ENCODE results near the gene BPIFB4.

Gene BPIFB4

DNA sequence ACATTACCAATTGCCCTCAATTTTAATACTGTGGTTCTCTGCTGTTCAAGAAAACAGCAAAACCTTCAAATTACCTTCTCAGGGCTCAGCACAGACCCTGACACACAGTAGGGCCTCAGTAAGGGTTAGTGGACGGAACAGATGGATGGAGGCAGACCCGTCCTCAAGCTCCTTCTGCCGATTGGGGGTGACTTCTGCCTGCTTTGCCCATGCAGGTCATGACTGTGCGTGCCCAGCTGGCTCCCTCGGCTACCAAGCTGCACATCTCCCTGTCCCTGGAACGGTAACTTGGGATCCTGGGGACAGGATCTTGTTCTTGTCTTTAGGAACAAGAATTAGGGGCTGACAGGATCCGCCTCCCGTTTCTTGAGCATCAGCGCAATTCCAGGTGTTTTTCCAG lies 9.8 kb upstream of the BPIFB4 start:
- H3K27ac Mint-ChIP-seq: no peak overlapping the region
- H3K4me1 Mint-ChIP-seq (ENCODE audit: low read depth): peaks cover 8% of the 10 kb centered on the region

DNA sequence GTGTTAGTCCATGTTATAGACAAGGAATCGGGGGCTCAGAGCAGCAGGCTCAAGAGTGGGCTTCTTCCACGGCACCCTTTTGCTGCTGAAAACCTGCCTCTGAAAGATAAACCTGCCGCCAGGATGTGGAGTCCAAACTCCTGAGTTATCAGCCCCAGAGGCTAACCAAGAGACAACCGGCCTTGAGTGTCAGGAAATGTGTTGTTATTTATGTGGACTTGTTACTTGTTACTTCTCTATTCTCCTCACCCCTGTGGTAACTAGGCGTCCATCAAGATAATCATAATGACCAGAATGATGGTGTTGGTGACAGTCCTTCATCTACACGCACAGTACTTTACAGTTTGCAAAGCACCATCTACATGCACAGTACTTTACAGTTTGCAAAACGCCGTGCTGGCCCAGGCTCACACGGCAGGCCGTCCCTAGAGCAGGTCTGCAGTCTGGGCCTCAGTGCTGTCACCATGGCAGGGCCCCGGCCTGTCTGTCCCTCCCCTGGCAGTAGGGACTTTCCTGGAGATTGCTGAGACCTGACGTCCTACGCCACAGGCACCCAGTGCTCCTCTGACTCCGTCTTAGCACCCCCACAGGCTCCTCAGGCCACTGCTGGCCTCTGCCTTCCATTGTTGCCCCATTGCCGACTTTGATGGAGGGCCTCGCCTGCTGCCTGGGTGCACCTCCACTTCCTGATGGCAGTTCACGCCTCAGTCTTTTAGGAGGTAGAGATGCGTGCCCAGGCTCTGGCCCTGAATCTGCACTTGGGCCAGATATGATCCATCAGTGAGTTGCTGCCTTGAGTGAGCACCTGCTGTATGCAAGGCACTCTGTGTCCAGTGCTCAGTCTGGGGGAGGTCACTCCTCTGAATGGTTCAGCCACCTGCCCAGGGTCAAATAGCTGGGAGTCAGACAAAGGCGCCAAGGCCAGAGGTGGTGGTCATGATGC lies 9.1 kb upstream of the BPIFB4 start:
- no peaks in the 10 kb centered on the region for H3K27me3 Mint-ChIP-seq
- DNase-seq: no peak
- H3K27ac Mint-ChIP-seq: no peak overlapping the region
- H3K36me3 Mint-ChIP-seq (ENCODE audit: low read depth): no peaks in the 10 kb centered on the region
- no peaks in the 10 kb centered on the region for H3K9me3 Mint-ChIP-seq
- H3K4me3 Mint-ChIP-seq: no peak overlapping the region
- H3K4me1 Mint-ChIP-seq (ENCODE audit: low read depth): peaks cover 8% of the 10 kb centered on the region

More for the DNA sequence above, 9.8 kb upstream of the BPIFB4 start:
- H3K9me3 Mint-ChIP-seq: no peaks in the 10 kb centered on the region
- no peaks in the 10 kb centered on the region for H3K36me3 Mint-ChIP-seq (ENCODE audit: low read depth)
- no peak overlapping the region for H3K4me3 Mint-ChIP-seq
- DNase-seq: no peak
- no peaks in the 10 kb centered on the region for H3K27me3 Mint-ChIP-seq

DNA sequence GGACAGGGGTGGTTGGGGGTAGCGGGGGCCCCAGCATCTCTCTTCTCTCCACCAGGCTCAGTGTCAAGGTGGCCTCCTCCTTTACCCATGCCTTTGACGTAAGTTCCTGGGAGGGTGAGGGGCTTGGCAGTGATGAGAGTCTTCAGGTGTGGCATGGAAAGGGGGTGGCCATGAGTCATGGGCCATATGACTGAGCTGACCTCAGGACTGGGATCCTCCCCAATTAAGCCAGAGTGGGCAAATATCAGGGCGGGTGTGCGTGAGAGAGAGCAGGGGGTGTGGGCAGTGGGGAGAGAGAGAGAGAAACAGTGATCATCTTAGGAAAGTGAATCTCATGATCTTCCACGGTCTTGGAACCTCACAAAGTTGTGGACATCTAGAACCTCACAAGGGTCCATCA lies 8.2 kb upstream of the BPIFB4 start:
- H3K9me3 Mint-ChIP-seq: no peaks in the 10 kb centered on the region
- H3K36me3 Mint-ChIP-seq (ENCODE audit: low read depth): no peaks in the 10 kb centered on the region

DNA sequence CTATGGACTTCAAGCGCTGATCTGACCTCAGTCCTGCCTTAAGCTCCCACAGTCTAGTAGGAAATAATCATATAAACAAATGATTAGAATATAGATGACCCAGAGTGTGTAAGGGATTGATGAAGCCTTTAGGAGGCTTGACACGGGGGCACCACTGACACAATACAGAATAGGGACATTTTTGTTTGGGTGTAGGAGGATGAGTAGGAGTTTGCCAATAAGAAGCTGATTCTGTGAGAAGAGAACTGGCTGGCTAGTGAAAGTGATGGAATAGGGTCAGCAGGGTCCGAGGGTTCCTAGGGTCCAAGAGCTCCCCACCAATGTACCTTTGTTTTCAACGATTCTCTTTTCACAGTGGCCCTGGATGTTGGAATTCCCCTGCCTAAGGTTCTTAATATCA lies 7.1 kb upstream of the BPIFB4 start:
- H3K9me3 Mint-ChIP-seq: no peaks in the 10 kb centered on the region
- DNase-seq: no peak
- no peaks in the 10 kb centered on the region for H3K27me3 Mint-ChIP-seq
- H3K27ac Mint-ChIP-seq: no peak overlapping the region
- peaks cover 8% of the 10 kb centered on the region for H3K4me1 Mint-ChIP-seq (ENCODE audit: low read depth)
- H3K4me3 Mint-ChIP-seq: no peak overlapping the region
- no peaks in the 10 kb centered on the region for H3K36me3 Mint-ChIP-seq (ENCODE audit: low read depth)

More for the DNA sequence above, 8.2 kb upstream of the BPIFB4 start:
- Mint-ChIP-seq H3K4me1 (ENCODE audit: low read depth) (peaks cover 8% of the 10 kb centered on the region), H3K27ac (no peak overlapping the region), H3K4me3 (no peak overlapping the region), H3K27me3 (no peaks in the 10 kb centered on the region)
- no peak for DNase-seq

DNA sequence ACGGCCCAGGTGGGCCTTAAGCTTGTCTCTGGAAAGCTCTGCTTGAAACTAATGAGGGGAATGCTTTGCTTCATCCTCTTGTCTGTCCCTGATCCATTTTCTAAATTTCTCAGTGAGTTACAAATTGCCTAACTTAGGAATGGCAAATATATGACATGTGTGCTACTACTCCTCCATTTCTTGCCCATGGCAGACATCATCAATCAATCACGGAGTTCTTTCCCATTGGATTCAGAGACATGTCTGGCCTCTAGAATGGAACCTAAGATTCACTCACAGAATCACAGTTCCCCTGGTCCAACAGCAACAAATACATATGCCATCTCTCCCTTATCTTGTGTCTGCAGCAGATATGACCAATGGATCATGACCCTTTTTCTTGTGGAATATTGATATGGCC lies 6.6 kb upstream of the BPIFB4 start:
- Mint-ChIP-seq H3K4me1 (ENCODE audit: low read depth) (peaks cover 7% of the 10 kb centered on the region), H3K9me3 (no peaks in the 10 kb centered on the region), H3K27me3 (no peaks in the 10 kb centered on the region), H3K4me3 (no peak overlapping the region), H3K27ac (no peak overlapping the region), H3K36me3 (ENCODE audit: low read depth) (no peaks in the 10 kb centered on the region)
- no peak for DNase-seq

DNA sequence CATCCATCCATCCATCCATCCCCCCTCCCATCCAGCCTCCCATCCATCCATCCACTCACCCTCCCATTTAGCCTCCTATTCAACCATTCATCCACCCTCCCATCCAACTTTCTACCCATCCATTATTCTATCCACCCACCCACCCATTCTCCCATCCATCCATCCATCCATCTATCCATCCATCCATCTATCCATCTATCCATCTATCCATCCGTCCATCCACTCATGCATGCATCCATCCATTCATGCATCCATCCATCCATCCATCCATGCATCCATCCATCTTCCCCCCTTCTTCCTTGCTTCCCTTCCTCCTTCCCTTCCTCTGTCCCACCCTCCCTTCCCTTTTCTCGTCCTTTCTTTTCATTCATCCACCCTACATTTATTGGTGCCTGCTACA lies 4.8 kb upstream of the BPIFB4 start:
- H3K4me3 Mint-ChIP-seq: no peak overlapping the region
- no peak overlapping the region for H3K27ac Mint-ChIP-seq
- no peaks in the 10 kb centered on the region for H3K4me1 Mint-ChIP-seq (ENCODE audit: low read depth)
- H3K36me3 Mint-ChIP-seq (ENCODE audit: low read depth): no peaks in the 10 kb centered on the region
- no peak for DNase-seq
- H3K27me3 Mint-ChIP-seq: no peaks in the 10 kb centered on the region
- no peaks in the 10 kb centered on the region for H3K9me3 Mint-ChIP-seq

DNA sequence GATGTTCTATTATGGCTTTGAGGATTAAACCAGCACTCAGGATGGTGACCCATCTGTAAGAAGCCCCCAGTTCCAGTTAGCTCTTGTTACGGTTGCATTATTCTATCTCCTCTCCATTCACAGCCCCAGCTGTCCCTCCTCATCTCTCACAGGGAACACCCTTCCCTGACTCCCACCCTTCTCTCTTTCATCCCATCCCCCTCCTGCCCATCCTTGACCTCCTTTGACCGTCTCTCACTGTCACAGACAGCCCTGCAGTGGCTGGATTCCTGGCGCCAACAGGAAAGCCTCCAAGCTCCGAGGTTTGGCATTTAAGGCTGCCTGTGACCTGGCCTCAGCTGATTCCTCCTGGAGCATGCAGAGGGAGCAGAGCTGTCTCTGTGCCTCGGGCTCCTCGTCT lies 4.2 kb upstream of the BPIFB4 start:
- no peak overlapping the region for H3K27ac Mint-ChIP-seq
- no peaks in the 10 kb centered on the region for H3K9me3 Mint-ChIP-seq
- H3K4me1 Mint-ChIP-seq (ENCODE audit: low read depth): no peaks in the 10 kb centered on the region
- H3K36me3 Mint-ChIP-seq (ENCODE audit: low read depth): no peaks in the 10 kb centered on the region
- no peak overlapping the region for H3K4me3 Mint-ChIP-seq
- no peak for DNase-seq
- no peaks in the 10 kb centered on the region for H3K27me3 Mint-ChIP-seq

DNA sequence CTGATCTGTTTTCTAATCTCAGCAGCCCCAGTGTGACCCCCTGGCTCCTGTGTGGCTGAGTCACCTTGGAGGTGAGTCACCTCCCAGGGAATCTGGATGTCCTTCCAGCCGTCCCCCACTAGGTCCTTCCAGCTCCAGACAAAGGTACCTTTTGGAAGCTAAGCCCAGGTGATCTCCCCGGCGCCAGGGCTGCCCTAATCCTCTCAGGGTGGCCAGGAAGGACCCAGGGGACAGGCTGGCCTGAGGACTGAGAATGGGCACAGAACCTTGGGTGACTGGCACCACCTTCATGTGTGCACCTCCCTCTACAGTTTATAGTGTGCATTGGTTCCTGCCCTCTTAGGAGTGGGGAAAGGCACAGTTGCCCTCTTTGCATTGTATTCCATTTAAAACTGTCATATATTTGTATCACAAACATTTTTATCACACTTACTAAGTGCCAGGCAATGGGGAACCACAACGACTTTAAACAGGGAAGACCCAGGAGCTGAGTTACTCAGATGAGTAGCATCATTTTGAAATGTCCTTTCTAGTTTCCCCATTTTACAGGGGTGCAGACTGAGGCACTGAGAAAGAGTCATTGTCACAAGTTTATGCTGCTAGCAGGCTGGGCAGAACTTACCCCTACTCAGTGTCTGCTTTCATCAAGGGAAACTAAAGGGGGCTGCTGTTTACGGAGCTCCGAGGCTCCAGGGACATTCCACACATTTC lies 2.6 kb upstream of the BPIFB4 start:
- Mint-ChIP-seq H3K9me3 (no peaks in the 10 kb centered on the region), H3K4me1 (ENCODE audit: low read depth) (no peaks in the 10 kb centered on the region), H3K27ac (no peak overlapping the region), H3K27me3 (no peaks in the 10 kb centered on the region), H3K4me3 (no peak overlapping the region), H3K36me3 (ENCODE audit: low read depth) (no peaks in the 10 kb centered on the region)
- no peak for DNase-seq

DNA sequence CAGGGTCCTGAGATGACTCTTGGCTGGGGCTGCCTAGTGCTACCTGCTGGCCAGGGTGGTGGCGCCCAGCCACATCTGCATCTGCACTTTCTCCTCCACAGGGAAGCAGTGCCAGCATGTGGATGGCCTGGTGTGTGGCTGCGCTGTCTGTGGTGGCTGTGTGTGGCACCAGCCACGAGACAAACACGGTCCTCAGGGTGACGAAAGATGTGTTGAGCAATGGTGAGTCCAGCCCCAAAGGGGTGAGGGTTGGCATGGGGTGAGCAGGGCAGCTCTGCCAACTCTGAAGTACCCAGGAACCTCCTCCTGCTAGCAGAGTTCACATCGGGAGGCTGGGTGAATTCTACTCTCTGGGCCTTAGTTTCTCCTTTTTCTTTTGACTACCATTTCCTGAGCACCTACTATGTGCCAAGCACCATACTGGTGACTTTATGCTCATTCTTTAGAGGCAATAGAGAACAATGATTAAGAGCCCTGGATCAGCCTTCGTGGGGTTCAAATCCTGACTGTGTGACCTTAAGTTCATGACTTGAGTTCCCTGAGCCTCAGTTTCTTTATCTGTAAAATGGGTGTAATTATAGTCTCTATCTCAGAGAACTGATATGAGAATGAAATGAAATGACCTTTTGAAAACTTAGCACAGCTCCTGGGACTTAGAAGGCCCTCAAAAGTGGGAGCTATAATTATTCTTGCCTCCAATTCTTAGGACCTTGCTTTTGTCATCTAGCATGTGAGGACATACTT lies 2.1 kb downstream of the BPIFB4 start:
- H3K9me3 Mint-ChIP-seq: no peaks in the 10 kb centered on the region
- DNase-seq: no peak
- H3K36me3 Mint-ChIP-seq (ENCODE audit: low read depth): no peaks in the 10 kb centered on the region
- H3K27me3 Mint-ChIP-seq: no peaks in the 10 kb centered on the region
- H3K4me1 Mint-ChIP-seq (ENCODE audit: low read depth): no peaks in the 10 kb centered on the region
- no peak overlapping the region for H3K27ac Mint-ChIP-seq
- no peak overlapping the region for H3K4me3 Mint-ChIP-seq

DNA sequence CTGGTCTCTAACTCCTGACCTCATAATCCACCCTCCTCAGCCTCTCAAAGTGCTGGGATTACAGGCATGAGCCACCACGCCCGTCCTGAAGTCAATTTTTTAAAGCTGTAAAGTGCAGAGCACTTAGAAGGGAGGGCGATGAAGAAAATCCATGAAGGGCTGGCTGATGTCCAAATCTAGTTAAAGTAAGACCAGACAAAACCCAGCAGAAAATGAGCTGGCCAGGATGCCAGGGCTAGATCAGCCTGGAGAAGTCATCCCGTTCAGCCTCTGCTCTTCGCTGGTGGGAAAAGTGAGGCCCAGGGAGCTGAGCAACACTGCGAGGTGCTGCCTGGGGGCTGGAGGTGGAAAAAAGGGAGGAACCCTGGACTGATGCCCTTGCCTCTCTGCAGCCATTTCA lies 3.1 kb downstream of the BPIFB4 start:
- Mint-ChIP-seq H3K9me3 (no peaks in the 10 kb centered on the region), H3K27ac (no peak overlapping the region), H3K4me1 (ENCODE audit: low read depth) (no peaks in the 10 kb centered on the region), H3K4me3 (no peak overlapping the region), H3K36me3 (ENCODE audit: low read depth) (no peaks in the 10 kb centered on the region), H3K27me3 (no peaks in the 10 kb centered on the region)
- DNase-seq: no peak

DNA sequence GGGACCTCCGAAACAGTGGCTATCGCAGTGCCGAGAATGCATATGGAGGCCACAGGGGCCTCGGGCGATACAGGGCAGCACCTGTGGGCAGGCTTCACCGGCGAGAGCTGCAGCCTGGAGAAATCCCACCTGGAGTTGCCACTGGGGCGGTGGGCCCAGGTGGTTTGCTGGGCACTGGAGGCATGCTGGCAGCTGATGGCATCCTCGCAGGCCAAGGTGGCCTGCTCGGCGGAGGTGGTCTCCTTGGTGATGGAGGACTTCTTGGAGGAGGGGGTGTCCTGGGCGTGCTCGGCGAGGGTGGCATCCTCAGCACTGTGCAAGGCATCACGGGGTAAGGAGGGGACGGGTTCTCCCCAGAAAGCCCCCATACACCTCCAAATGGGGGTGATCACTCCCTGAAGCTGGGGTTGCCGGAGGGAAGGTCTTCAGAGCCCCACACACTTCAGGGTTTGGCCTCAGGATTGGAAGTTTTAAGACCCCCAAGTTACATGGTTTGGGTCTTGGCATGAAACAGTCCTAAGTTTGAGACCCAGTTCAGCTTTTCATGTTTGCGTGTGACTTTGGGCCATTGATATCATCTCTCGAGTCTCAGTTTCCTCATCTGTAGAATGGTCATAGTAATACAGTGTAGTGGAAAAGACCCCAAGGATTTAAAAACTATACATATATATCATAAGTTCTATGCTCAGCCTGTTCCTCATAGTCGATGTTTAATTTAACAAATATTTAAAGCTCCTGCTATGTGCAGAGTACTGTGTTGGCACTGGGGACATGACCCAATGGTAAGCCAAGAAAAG lies 4.3 kb downstream of the BPIFB4 start:
- no peak overlapping the region for H3K4me3 Mint-ChIP-seq
- no peaks in the 10 kb centered on the region for H3K36me3 Mint-ChIP-seq (ENCODE audit: low read depth)
- H3K27ac Mint-ChIP-seq: no peak overlapping the region
- H3K27me3 Mint-ChIP-seq: no peaks in the 10 kb centered on the region
- DNase-seq: no peak
- no peaks in the 10 kb centered on the region for H3K4me1 Mint-ChIP-seq (ENCODE audit: low read depth)
- H3K9me3 Mint-ChIP-seq: no peaks in the 10 kb centered on the region

DNA sequence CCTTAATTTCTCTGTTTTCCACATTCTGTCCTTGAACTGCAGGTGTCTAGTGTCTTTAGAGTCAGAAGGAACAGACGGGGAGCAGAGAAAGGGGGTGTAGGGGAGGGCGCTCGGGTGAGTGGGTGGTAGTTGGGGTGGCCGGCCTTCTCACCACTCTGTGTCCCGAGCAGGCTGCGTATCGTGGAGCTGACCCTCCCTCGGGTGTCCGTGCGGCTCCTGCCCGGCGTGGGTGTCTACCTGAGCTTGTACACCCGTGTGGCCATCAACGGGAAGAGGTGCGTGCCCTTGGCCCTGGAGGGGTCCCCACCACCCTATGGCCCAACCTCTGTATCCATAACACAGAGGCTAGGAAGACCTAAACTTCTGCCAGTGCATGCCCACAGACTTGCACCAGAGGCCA lies 5.3 kb downstream of the BPIFB4 start:
- no peaks in the 10 kb centered on the region for H3K36me3 Mint-ChIP-seq (ENCODE audit: low read depth)
- no peaks in the 10 kb centered on the region for H3K9me3 Mint-ChIP-seq
- no peak overlapping the region for H3K4me3 Mint-ChIP-seq
- no peak overlapping the region for H3K27ac Mint-ChIP-seq
- H3K4me1 Mint-ChIP-seq (ENCODE audit: low read depth): no peaks in the 10 kb centered on the region
- no peak for DNase-seq
- H3K27me3 Mint-ChIP-seq: no peaks in the 10 kb centered on the region

DNA sequence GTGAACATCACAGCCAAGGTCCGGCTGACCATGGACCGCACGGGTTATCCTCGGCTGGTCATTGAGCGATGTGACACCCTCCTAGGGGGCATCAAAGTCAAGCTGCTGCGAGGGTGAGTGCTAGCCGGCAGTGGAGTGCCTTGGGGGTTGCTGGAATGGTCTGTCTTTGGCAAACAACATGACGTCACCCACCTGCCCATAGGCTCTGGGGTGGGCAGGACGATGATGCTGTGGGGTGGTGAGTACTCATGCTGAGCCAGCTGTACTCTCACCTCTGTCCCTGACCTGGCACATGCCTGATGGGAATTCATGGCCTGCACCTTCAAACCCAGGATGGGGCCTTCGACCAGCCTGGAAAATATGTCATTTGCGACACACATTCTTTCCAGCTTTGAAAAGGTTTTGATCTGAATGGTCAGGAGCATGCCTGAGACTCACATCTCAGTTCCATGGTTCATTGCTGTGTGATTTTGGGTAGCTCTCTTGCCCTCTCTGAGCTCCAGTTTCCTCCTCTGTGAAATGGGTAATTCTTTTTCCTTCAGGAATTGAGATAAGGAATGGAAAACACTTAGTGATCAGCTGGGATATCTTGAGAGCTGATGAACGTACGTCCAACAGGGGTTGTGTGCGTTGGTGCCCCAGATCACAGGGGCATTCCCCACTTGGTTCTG lies 6.7 kb downstream of the BPIFB4 start:
- no peaks in the 10 kb centered on the region for H3K4me1 Mint-ChIP-seq (ENCODE audit: low read depth)
- no peak overlapping the region for H3K4me3 Mint-ChIP-seq
- H3K36me3 Mint-ChIP-seq (ENCODE audit: low read depth): no peaks in the 10 kb centered on the region
- no peaks in the 10 kb centered on the region for H3K27me3 Mint-ChIP-seq
- no peaks in the 10 kb centered on the region for H3K9me3 Mint-ChIP-seq
- DNase-seq: no peak
- H3K27ac Mint-ChIP-seq: no peak overlapping the region

DNA sequence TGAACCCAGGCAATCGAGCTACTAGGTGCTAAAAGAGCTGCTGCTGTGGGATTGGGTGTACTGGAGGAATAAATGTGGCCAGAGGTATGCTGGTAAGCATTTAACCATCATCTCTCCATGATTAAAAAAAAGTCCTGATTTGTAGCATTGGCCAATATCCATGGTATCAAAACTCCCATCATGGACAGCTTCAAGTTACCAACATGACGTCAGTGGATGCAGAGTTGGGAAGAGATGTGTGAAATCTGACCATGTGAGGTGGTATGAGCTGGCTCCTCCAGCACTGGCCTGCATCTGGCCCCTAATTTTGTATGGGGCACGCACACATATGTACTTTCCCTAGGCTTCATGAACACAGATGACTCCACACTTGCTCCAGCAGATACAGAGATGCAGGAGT lies 11.7 kb downstream of the BPIFB4 start:
- Mint-ChIP-seq H3K4me3 (no peak overlapping the region), H3K36me3 (ENCODE audit: low read depth) (no peaks in the 10 kb centered on the region), H3K9me3 (no peaks in the 10 kb centered on the region), H3K27me3 (no peaks in the 10 kb centered on the region), H3K4me1 (ENCODE audit: low read depth) (peaks cover 2% of the 10 kb centered on the region), H3K27ac (no peak overlapping the region)
- DNase-seq: no peak

All from activated T-cell treated with anti-CD3 and anti-CD28 coated beads, Interleukin-2, amount 50 U/mL, for 24 hours (primary cell).